Uterus (tissue), 4 donors: Measurements from ENCODE around the gene TMC3. TPM values are rescaled to one million over a fixed set of nuclear protein-coding genes. Genes with fewer than 3 reads are reported as not detected.

Experiments
- DNase-seq, 2 donors: peaks; one replicate each; pipeline ENCODE4 v3.0.0-alpha.2; 2019 to 2020
- H3K27ac ChIP-seq, 2 donors: fragments of 200-600 bp; sonication (generic); 1 replicate in 1 of 2; 2 replicates in 1 of 2; pipeline ENCODE4 v1.5.1; 2016 to 2018
- H3K27me3 ChIP-seq, 2 donors: fragments of 200-600 bp; sonication (generic); one replicate each; pipeline ENCODE4 v1.5.1; 2018 to 2019; ENCODE audit warnings: control low read depth in 1 of 2
- H3K36me3 ChIP-seq, 2 donors: fragments of 200-600 bp; sonication (generic); one replicate each; pipeline ENCODE4 v1.5.1; 2019; ENCODE audit warnings: control low read depth in 1 of 2
- H3K4me1 ChIP-seq, 2 donors: fragments of 200-600 bp; sonication (generic); one replicate each; pipeline ENCODE4 v1.5.1; 2018 to 2019; ENCODE audit warnings: control low read depth in 1 of 2
- H3K4me3 ChIP-seq, 2 donors: fragments of 200-600 bp; sonication (generic); 1 replicate in 1 of 2; 2 replicates in 1 of 2; pipeline ENCODE4 v1.5.1; 2018 to 2019; ENCODE audit warnings: mild to moderate bottlenecking in 1 of 2
- H3K9me3 ChIP-seq, 2 donors: fragments of 200-600 bp; sonication (generic); one replicate each; pipeline ENCODE4 v1.5.1; 2019; ENCODE audit warnings: control low read depth in 1 of 2
- CTCF ChIP-seq, 4 experiments: fragments of 200-600 bp in 2 of 4; fragments of 450-650 bp in 2 of 4; sonication (generic) in 2 of 4; IDR thresholded peaks; one replicate each; pipeline ENCODE4 v1.5.1; 2016 to 2019; ENCODE audit warnings: antibody characterized with exemption in 4 of 4, mild to moderate bottlenecking in 2 of 4, moderate library complexity in 1 of 4
- POLR2A ChIP-seq, 2 donors: fragments of 450-650 bp; IDR thresholded peaks; one replicate each; pipeline ENCODE4 v1.6.1; 2016; ENCODE audit warnings: antibody characterized with exemption in 2 of 2, mild to moderate bottlenecking in 1 of 2, moderate library complexity in 1 of 2
- intact Hi-C: fragments of 100-400 bp; cut with DNase I; formaldehyde crosslinking; loops from one replicate; pipeline ENCODE4 v1.15.1; 2023; ENCODE audit warnings: low total_unique reads
- total RNA-seq, 4 donors: library from RNA; depleted of rRNA in 3 of 4; stranded (reverse); fragments of >200 nt in 3 of 4; gene quantifications; one replicate each; pipeline versions ENCODE4 v1.1.0 to v1.2.4, GENCODE V29; 2014 to 2023
- donor health status: DM: yes; HTN: yes; CAD: no.

The TMC3 gene
- total RNA-seq, 4 donors from 2014 or later: 0.14 TPM; not detected in 3

GRCh38 chr15:81391657-81392056 is 17.6 kb upstream of the TMC3 start:
- Histone ChIP-seq H3K27ac (no peak overlapping the region), H3K27me3 (no peaks in the 10 kb centered on the region), H3K4me1 (no peaks in the 10 kb centered on the region), H3K4me3 (no peak overlapping the region), H3K36me3 (no peaks in the 10 kb centered on the region), H3K9me3 (no peaks in the 10 kb centered on the region)
- intact Hi-C loops: no loop called here
- DNase-seq: no peak
- no peak for TF ChIP-seq POLR2A (IDR thresholded peaks at IDR 0.05)
- no peak for TF ChIP-seq CTCF (IDR thresholded peaks at IDR 0.05)

- DNase-seq: no peak
- no peaks in the 10 kb centered on the region for H3K36me3 ChIP-seq
- TF ChIP-seq CTCF (IDR thresholded peaks at IDR 0.05) (no peak), POLR2A (IDR thresholded peaks at IDR 0.05) (no peak)
- no peaks in the 10 kb centered on the region for H3K4me1 ChIP-seq
- H3K4me3 ChIP-seq: no peak overlapping the region
- no peaks in the 10 kb centered on the region for H3K9me3 ChIP-seq
- intact Hi-C loops: no loop called here
- H3K27ac ChIP-seq: no peak overlapping the region
- H3K27me3 ChIP-seq: no peaks in the 10 kb centered on the region
Measured at GRCh38 chr15:81388436-81388770, 14.4 kb upstream of the TMC3 start.

- Histone ChIP-seq H3K27ac (no peak overlapping the region), H3K36me3 (no peaks in the 10 kb centered on the region), H3K27me3 (no peaks in the 10 kb centered on the region), H3K9me3 (no peaks in the 10 kb centered on the region), H3K4me1 (no peaks in the 10 kb centered on the region), H3K4me3 (no peak overlapping the region)
- TF ChIP-seq CTCF (IDR thresholded peaks at IDR 0.05) (no peak), POLR2A (IDR thresholded peaks at IDR 0.05) (no peak)
- no peak for DNase-seq
- intact Hi-C loops: no loop called here
Measured at GRCh38 chr15:81387621-81388435, 13.8 kb upstream of the TMC3 start.

- Histone ChIP-seq H3K36me3 (no peaks in the 10 kb centered on the region), H3K27me3 (no peaks in the 10 kb centered on the region), H3K4me1 (no peaks in the 10 kb centered on the region), H3K27ac (no peak overlapping the region), H3K9me3 (no peaks in the 10 kb centered on the region), H3K4me3 (no peak overlapping the region)
- intact Hi-C loops: no loop called here
- no peak for TF ChIP-seq POLR2A (IDR thresholded peaks at IDR 0.05)
- DNase-seq: no peak
Measured at GRCh38 chr15:81386947-81387346, 12.9 kb upstream of the TMC3 start.

- no peaks in the 10 kb centered on the region for H3K9me3 ChIP-seq
- TF ChIP-seq POLR2A (IDR thresholded peaks at IDR 0.05): no peak
- TF ChIP-seq CTCF (IDR thresholded peaks at IDR 0.05): no peak
- H3K4me3 ChIP-seq: no peak overlapping the region
- H3K36me3 ChIP-seq: no peaks in the 10 kb centered on the region
- no peaks in the 10 kb centered on the region for H3K4me1 ChIP-seq
- no peak for DNase-seq
- intact Hi-C loops: no loop called here
- no peaks in the 10 kb centered on the region for H3K27me3 ChIP-seq
- no peak overlapping the region for H3K27ac ChIP-seq
Measured at GRCh38 chr15:81385721-81386076, 11.7 kb upstream of the TMC3 start.
